BLaER1 (cell line): Measurements from ENCODE around the gene GAL.

Experiments
- H3K27ac ChIP-seq: shearing (Covaris generic); formaldehyde crosslinking; 2 replicates; pipeline ENCODE4 v1.8.1; 2022
- H3K27me3 ChIP-seq: shearing (Covaris generic); formaldehyde crosslinking; 2 replicates; pipeline ENCODE4 v1.8.1; 2022
- H3K36me3 ChIP-seq: shearing (Covaris generic); formaldehyde crosslinking; 2 replicates; pipeline ENCODE4 v1.8.1; 2022
- H3K4me1 ChIP-seq: shearing (Covaris generic); formaldehyde crosslinking; 2 replicates; pipeline ENCODE4 v1.8.1; 2022
- H3K4me2 ChIP-seq: shearing (Covaris generic); formaldehyde crosslinking; 2 replicates; pipeline ENCODE4 v1.8.1; 2022
- H3K4me3 ChIP-seq: shearing (Covaris generic); formaldehyde crosslinking; 2 replicates; pipeline ENCODE4 v1.8.1; 2022
- H3K9ac ChIP-seq: shearing (Covaris generic); formaldehyde crosslinking; 2 replicates; pipeline ENCODE4 v1.8.1; 2022
- H3K9me3 ChIP-seq: shearing (Covaris generic); formaldehyde crosslinking; 2 replicates; pipeline ENCODE4 v1.8.1; 2022
- H4K20me1 ChIP-seq: shearing (Covaris generic); formaldehyde crosslinking; 2 replicates; pipeline ENCODE4 v1.8.1; 2022
- Cebpa-rat ChIP-seq: shearing (Covaris generic); IDR thresholded peaks from 2 replicates; pipeline ENCODE4 v1.8.1; 2022

GAL gene

GRCh38 chr11:68727783-68728182 lies 43.4 kb downstream of the GAL start:
- no peak overlapping the region for H3K9ac ChIP-seq
- no peaks in the 10 kb centered on the region for H3K9me3 ChIP-seq
- TF ChIP-seq Cebpa-rat, result no peak
- H4K20me1 ChIP-seq, result no peaks in the 10 kb centered on the region
- H3K4me3 ChIP-seq, result no peak overlapping the region
- no peak overlapping the region for H3K27ac ChIP-seq
- no peaks in the 10 kb centered on the region for H3K36me3 ChIP-seq
- no peaks in the 10 kb centered on the region for H3K4me1 ChIP-seq
- H3K4me2 ChIP-seq, result no peak overlapping the region
- no peaks in the 10 kb centered on the region for H3K27me3 ChIP-seq

- Histone ChIP-seq H3K4me3 (no peak overlapping the region), H3K9me3 (no peaks in the 10 kb centered on the region), H3K4me1 (peaks cover 7% of the 10 kb centered on the region; the same call in 1 of the 2 replicates), H3K36me3 (peaks cover 11% of the 10 kb centered on the region), H3K9ac (no peak overlapping the region), H3K4me2 (no peak overlapping the region), H3K27me3 (no peaks in the 10 kb centered on the region), H4K20me1 (no peaks in the 10 kb centered on the region), H3K27ac (no peak overlapping the region)
- TF ChIP-seq Cebpa-rat, result no peak
Measured at GRCh38 chr11:68734111-68734510, 49.8 kb downstream of the GAL start.

GRCh38 chr11:68735125-68735524 lies 50.8 kb downstream of the GAL start:
- peaks cover 7% of the 10 kb centered on the region; the same call in 1 of the 2 replicates for H3K4me1 ChIP-seq
- no peak overlapping the region for H3K4me3 ChIP-seq
- no peak overlapping the region for H3K9ac ChIP-seq
- H3K36me3 ChIP-seq, result peaks cover 11% of the 10 kb centered on the region
- H3K27me3 ChIP-seq, result no peaks in the 10 kb centered on the region
- TF ChIP-seq Cebpa-rat, result no peak
- H3K4me2 ChIP-seq, result no peak overlapping the region
- H3K9me3 ChIP-seq, result no peaks in the 10 kb centered on the region
- no peaks in the 10 kb centered on the region for H4K20me1 ChIP-seq
- no peak overlapping the region for H3K27ac ChIP-seq

- no peaks in the 10 kb centered on the region for H4K20me1 ChIP-seq
- no peak overlapping the region for H3K27ac ChIP-seq
- no peak overlapping the region for H3K9ac ChIP-seq
- TF ChIP-seq Cebpa-rat, result no peak
- H3K9me3 ChIP-seq, result no peaks in the 10 kb centered on the region
- no peaks in the 10 kb centered on the region for H3K27me3 ChIP-seq
- H3K4me2 ChIP-seq, result no peak overlapping the region
- no peak overlapping the region for H3K4me3 ChIP-seq
- H3K36me3 ChIP-seq, result peaks cover 11% of the 10 kb centered on the region
- H3K4me1 ChIP-seq, result peaks cover 7% of the 10 kb centered on the region; the same call in 1 of the 2 replicates
Measured at GRCh38 chr11:68735646-68736045, 51.3 kb downstream of the GAL start.
